HG03378 (cell line): ENCODE measurements around the gene FBXO24.
"Not testable (repeated sequence)": the region's sequence is repeated elsewhere in the genome, so short reads cannot be mapped to it uniquely, and the experiment has no call there.

Experiments used
- ATAC-seq: cut with Tn5 transposase; IDR thresholded peaks from one replicate; pipeline ENCODE4 v1.9.1; 2021; ENCODE audit warnings: mild to moderate bottlenecking, moderate library complexity; ENCODE audit not compliant: unreplicated experiment

The FBXO24 gene

DNA sequence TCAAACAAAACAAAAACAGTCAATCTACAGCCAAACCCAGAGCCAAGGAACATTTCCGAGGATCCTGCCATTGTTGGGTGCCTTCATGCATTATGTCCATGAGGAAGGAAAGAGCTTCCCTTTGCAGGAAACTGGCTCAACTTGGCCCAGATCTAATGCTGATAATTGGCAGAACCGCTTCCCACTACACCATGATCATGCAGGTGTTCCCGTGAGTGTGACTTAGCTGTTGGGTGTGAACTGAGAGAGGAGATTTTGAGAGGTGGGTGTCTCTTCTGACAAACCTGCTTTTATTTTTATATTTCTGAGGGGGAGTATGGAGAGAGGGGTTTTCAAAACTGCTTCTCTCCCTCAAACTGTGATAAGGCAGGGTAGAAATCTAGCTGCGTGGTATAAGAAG lies 27.0 kb upstream of the FBXO24 start:
- no peak for ATAC-seq

DNA sequence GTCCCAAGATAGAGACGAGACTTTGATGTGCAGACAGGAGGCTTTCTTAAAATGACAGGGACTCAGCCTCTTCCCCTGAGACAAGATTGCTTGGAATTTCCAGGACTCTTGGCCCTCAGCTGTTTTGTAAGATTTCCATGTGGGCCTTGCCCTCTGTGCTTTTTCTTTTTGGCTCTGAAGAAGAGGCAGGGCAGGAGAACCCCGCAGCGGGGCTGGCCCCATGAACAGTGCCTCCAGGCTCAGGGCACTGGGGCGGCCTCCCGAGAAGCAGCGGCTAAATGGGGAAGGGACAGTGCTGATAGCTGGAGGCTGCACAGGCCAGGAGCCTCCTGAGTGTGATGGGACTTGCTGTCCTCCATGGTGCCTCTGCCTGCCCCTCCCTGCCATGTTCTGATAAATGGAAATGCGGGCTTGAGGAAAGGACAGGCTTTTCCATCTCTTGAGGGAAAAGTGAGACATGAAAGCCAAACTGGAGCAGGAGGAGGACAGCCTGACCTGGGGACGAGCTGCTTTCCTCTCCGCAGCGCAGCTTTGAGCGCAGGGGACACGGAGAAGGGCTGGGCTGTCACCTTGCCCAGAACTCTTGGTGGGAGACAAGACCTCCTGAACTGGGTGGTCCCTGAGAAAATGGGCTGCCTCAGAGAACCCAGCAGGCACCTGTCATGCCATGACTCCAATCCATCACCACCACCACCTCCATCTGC lies 24.5 kb upstream of the FBXO24 start:
- no peak for ATAC-seq

DNA sequence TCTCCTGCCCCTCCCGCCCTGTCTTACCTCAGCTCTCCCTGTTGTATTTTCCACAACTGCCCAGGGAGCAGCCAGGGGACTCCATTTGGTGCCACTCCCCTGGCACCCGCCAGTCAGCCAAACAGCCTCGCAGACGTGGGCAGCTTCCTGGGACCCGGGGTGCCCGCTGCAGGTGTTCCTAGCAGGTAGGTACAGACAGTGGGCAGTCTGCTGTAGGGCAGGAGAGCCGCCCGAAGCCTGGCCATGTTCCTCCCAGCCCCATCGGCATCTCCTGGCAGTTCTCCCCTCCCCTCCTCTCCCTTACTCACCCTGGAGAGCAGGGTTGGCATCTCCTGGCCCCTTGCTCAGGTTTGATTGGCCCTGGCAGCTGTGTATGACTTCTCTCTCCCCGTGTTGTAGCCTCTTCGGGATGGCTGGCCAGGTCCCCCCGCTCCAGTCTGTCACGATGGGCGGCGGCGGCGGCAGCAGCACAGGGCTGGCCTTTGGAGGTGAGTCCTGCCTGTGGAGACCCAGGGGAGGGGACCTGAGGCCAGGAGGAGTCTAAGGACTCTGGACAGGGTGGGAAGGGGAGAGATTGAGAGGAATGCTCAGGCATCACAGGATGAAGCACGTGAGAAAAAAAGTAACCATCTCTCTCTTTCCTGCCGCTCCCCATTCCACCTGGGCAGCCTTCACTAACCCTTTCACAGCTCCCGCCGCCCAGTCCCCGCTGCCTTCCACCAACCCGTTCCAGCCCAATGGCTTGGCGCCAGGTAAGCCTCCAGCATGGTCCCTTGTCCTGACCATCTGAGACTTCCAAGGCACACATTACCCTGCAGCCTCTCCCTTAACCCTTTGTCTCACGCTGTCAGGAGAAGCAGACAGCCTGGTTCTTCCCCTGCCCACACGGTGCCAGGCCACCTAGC lies 23.7 kb upstream of the FBXO24 start:
- ATAC-seq: no peak

- ATAC-seq: no peak
Observed at GRCh38 chr7:100563100-100563564, 23.0 kb upstream of the FBXO24 start.

DNA sequence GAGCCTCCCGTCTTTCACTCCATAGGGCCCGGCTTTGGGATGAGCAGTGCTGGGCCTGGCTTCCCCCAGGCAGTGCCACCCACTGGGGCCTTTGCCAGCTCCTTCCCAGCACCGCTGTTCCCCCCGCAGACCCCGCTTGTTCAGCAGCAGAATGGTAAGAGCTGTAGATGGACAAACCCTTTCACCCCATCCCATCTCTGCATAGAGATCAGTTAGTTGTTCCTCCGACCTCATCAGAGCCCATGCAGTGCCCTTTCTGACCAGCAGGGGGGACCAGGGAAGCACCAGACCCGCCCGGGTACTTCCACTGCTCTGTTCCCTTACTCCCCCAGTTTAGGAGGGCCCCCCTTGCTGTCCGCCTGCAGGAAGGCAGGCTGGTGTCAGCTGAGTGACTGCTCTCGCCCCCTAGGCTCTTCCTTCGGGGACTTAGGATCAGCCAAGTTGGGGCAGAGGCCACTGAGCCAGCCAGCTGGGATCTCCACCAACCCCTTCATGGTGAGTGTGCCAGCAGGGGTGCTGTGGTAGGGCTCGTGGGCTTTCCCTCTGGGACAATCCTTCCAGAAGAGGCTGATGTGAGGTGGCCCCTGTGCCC lies 22.2 kb upstream of the FBXO24 start:
- no peak for ATAC-seq

GRCh38 chr7:100564405-100564804 lies 21.7 kb upstream of the FBXO24 start:
- not testable (repeated sequence) for ATAC-seq

GRCh38 chr7:100565133-100565571 lies 21.0 kb upstream of the FBXO24 start:
- ATAC-seq: no peak

DNA sequence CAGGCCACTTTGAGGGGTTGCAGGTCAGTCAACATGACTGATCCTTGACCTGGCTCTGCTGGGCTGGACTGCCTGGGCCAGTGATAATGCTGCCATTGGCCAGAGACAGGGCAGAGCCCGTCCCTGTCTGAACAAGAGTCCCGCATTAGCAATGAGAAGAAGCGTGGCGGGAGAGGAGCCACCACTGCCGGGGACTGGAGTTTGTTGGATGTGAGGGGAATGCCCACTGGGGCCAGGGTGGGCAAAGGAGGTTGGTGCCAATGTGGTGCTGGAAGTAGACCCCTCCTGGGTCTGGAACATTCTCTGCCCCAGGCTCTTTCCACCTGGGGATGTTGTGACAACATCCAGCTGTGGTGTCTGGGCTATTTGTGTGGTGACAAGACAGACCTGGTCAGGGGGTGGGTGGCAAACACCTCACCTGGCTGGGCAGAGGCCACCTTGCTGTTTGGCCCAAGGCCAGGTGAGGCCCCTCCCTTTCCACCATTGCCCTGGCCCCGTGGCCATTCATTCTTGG lies 20.1 kb upstream of the FBXO24 start:
- ATAC-seq: no peak

DNA sequence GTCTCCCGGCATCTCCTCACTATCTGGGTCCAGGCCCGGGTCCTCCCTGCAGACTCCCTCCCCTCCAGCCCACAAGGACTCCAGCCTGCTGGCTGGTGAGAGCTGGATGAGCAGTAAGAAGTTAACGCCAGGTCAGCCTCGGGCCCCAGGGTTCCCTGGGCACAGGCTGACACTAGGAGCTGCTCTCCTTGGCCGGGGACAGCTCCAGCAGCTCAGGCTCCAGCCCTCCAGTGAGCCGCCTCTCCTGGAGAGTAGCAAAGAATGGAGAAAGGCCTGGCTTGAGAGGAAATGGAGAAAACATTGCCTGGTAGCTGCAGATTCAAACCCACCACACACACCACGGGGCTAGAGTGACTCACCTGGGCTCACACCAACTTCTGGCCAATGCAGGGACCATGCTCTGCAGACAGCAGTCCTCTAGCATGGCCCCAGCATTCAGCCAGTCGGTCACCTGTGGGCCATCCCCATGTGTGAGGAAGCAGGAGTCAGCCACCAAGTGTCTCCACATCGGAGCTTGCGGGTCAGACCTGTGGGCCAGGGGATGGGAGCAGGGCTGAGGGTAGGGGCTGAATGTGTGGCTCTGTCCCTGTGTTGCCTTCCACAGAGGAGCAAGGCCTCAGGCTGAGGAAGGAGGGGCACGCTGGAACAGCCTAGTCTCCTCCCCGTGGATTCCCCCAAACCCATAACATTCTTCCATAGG lies 18.9 kb upstream of the FBXO24 start:
- ATAC-seq: no peak

GRCh38 chr7:100567751-100568175 lies 18.4 kb upstream of the FBXO24 start:
- ATAC-seq: no peak

GRCh38 chr7:100568176-100568895 lies 17.8 kb upstream of the FBXO24 start:
- no peak for ATAC-seq

DNA sequence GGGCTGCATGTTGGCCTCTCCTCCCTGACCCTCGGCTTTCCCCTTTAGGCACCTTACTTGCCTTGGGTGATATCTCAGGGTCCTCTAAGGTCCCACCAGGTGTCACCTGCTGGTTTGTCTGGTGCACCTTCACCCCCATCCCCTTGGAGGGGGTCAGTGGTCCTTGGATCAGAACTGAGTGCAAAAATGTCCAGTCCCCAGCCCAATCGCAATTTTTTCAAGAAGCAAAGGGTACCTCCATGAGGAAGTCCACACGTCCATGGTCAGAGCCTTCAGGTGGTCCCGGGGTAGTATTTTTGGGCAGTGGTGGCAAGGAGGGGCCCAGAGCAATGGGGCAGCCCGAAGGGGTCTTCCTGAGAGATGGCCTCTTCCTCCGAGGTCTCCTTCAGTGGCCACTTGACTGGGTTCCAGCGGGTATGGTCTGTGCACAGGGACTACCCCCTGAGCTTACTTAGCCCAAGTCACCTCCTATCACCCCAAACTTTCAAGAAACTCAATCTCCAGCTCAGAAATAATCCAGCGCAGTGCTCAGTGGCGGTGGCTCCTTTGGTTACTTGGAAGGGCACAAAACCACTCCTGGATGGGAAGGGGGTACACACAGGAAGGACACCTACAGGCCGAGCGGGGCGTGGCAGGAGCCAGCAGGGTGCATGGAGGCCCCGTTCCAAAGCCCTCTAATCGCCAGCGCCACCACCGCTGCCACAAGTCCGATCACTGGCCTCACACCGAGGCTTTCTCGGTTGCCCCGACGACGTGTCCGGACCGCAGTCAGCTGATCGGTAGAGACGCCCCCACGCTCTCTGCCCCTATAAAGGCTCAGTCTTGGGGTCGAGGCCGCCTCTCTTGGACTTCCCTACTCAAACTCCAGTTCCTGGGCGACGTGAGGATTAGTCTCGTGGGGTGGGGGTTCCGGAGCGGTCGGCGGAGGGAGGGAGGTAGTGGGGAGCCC lies 17.0 kb upstream of the FBXO24 start:
- no peak for ATAC-seq

DNA sequence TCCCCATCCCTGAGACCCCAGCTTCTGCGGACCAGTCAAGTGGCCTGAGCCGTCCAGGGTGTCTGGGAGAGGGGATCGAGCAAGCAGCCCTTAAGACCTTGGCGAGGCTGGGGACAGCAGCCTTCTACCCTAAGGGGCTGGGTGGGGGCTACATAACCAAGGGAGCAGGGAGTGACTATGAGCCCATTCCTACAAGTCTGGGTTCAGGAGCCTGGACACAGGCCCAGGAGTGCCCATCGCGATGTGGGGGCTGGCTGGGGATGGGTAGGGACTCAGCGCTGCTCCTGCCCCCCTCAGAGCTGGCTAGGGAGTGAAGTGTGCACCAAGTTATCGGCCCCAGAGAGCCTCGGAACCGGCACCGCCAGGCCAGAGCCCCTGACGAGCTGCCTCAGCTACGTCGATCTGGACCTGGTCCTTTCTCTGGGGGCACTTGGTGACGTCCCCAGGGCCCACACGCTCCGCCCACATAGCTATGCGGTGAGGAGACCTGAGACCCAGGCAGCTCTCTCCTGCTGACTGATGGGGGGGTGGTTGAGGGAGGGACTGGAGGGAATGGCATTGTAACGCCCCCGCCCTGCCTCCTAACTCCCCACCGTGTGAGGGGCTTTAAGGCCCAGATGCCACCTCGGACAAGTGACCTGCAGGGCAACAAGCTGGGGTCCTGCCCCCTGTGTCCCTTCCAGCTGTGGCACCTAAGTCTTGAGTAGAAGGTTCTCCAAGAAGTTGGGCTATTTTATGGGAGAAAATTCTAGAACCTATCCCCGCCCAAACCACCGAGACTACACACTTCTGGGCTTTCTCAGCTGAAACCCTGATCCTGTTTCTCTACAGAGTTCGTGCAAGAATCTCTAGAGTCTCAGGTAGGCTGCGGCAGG lies 14.9 kb upstream of the FBXO24 start:
- ATAC-seq: no peak

DNA sequence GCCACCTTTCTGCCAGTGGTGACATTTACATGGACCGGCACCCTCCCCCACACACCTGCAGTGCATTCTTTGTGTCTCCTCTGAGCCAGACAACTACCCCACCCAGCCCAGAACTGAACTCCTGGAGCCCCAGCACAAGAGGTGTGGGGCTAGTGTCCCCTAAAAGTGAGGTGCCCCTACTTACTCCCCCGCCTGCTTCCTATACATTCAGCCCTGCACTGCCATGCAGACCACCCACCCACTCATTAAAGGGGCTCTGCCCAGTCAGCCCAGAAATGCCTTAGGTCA lies 14.4 kb upstream of the FBXO24 start:
- no peak for ATAC-seq

DNA sequence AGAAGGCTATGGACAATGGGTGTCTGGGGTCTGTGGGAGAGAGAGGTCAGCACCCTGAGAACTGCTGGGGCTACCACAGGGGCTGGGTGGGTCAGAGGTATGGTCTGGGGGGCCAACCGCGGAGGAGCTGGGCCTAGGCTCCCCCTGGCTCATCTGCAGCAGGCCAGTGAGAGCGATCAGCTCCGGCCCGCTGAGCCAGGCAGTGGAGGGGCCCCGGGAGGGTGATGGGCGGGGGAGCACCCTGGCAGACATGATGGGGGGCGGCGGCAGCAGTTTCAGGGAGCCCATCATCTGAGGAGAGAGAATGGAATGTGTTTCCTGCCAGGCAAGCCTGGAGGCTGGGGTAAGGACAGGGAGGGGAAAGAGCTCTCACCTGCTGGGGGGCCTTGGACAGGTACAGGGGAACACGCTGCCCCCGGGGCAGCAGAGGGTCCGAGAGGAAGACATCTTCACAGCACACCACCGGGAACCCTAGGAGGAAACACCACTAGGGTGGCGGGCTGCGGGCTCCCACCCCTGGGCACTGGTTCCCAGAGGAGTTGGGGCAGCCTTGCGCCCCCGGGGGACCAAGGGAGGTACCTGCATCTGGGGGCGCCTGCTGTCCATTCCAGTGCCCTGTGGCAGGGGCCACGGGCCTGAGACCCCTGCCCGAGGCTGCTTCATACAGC lies 13.7 kb upstream of the FBXO24 start:
- no peak for ATAC-seq

DNA sequence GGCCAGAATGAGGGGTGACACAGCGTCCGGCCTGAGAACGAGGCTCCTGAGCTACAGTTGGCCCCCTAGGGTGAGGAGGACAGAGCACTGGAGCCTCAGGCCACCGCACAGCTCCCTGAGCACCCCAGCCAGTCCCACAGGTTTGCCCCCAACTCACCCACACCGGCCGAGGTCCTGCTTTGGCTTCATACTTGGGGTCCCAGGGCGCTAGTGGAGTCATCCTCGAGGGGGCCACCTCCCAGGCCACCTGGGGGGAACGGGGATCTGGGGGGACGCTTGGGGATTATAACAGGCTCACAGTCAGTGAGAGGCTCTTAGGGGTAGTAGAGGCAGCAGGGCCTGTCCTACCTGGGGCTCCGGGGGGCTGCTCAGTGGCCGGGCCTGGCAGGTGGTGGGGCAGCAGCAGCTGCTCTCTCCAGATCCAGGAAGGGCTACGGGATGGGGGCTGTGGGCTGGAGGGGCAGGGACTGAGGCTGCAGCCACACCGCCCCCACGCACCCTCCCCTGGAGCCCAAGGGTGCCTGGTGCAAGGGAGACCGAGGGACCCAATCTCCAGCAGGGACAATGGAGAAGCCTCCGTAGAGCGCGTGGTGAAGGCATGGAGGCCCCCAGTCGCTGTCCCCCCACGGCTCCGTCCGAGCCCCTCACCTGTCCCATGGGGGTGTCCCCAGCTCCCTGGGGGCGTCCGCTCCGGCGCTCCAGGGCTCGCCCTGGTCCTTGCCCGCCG lies 13.0 kb upstream of the FBXO24 start:
- ATAC-seq: no peak
